Adipocyte (in vitro differentiated cells): ENCODE results near the gene ZNF770.

ENCODE experiments used
- DNase-seq: peaks from one replicate; pipeline ENCODE4 v3.0.0-alpha.2; 2015; ENCODE audit warnings: low read depth
- H3K27me3 ChIP-seq: replicated peaks from 2 replicates; pipeline ENCODE4 v1.7.0; 2013; ENCODE audit warnings: mild to moderate bottlenecking, low read length, moderate library complexity; ENCODE audit not compliant: control insufficient read depth, insufficient read depth
- H3K36me3 ChIP-seq: 2 replicates; pipeline ENCODE4 v1.7.0; 2013; ENCODE audit warnings: low read length, mild to moderate bottlenecking, moderate library complexity; ENCODE audit not compliant: control insufficient read depth, insufficient read depth, severe bottlenecking
- H3K4me1 ChIP-seq: 2 replicates; pipeline ENCODE4 v1.7.0; 2013; ENCODE audit warnings: mild to moderate bottlenecking, low read length, moderate library complexity; ENCODE audit not compliant: control insufficient read depth, insufficient read depth
- H3K4me3 ChIP-seq: 2 replicates; pipeline ENCODE4 v1.7.0; 2013; ENCODE audit warnings: mild to moderate bottlenecking, low read length, moderate library complexity
- H3K9ac ChIP-seq: 2 replicates; pipeline ENCODE4 v1.7.0; 2013; ENCODE audit warnings: mild to moderate bottlenecking, low read length, moderate library complexity
- H3K9me3 ChIP-seq: 2 replicates; pipeline ENCODE4 v1.7.0; 2013; ENCODE audit warnings: mild to moderate bottlenecking, low read length, moderate library complexity; ENCODE audit not compliant: control insufficient read depth

ZNF770 gene, protein sequence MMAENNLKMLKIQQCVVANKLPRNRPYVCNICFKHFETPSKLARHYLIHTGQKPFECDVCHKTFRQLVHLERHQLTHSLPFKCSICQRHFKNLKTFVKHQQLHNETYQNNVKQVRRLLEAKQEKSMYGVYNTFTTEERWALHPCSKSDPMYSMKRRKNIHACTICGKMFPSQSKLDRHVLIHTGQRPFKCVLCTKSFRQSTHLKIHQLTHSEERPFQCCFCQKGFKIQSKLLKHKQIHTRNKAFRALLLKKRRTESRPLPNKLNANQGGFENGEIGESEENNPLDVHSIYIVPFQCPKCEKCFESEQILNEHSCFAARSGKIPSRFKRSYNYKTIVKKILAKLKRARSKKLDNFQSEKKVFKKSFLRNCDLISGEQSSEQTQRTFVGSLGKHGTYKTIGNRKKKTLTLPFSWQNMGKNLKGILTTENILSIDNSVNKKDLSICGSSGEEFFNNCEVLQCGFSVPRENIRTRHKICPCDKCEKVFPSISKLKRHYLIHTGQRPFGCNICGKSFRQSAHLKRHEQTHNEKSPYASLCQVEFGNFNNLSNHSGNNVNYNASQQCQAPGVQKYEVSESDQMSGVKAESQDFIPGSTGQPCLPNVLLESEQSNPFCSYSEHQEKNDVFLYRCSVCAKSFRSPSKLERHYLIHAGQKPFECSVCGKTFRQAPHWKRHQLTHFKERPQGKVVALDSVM

GRCh38 chr15:34988027-34988902 is at the start of gene ZNF770:
ZNF770 (minus strand) TSS chr15:34988287; CDS start chr15:34983434, 4,853 bp downstream.
- Histone ChIP-seq H3K9me3 (no peaks in the 10 kb centered on the region), H3K36me3 (peaks cover 7% of the 10 kb centered on the region), H3K4me3 (peak within 1 kb of the TSS; percentile 97), H3K27me3 (no peaks in the 10 kb centered on the region), H3K4me1 (peaks cover 35% of the 10 kb centered on the region), H3K9ac (peak within 1 kb of the TSS; percentile 97)
- peak; percentile 88 for DNase-seq

- no peak for DNase-seq
- Histone ChIP-seq H3K9ac (no peak overlapping the region), H3K36me3 (no peaks in the 10 kb centered on the region), H3K27me3 (no peaks in the 10 kb centered on the region), H3K9me3 (no peaks in the 10 kb centered on the region), H3K4me1 (peaks cover 7% of the 10 kb centered on the region), H3K4me3 (no peak overlapping the region)
These were observed 40.3 kb upstream of the ZNF770 start for GRCh38 chr15:35028235-35028984.

- DNase-seq: peak; percentile 16
These were observed 35.7 kb upstream of the ZNF770 start for GRCh38 chr15:35023804-35024203.

DNA sequence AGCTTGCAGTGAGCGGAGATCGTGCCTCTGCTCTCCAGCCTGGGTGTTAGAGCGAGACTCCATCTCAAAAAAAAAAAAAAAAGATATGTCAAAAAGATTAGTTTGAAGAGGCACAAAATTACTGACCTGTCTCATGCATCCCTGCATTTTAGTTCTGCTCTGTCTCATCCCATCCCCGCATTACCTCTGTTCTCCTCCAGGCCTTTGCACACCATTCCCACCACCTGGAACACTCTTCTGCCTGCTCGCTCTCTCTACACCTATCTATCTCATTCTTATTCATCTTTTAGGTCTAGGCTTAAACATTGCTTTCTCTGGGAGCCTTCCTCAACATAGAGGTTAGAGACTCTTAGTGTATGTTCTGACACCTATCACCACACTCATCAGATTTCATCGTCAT is 32.9 kb upstream of the ZNF770 start:
- Histone ChIP-seq H3K36me3 (no peaks in the 10 kb centered on the region), H3K9ac (no peak overlapping the region), H3K4me1 (no peaks in the 10 kb centered on the region), H3K4me3 (no peak overlapping the region), H3K27me3 (no peaks in the 10 kb centered on the region), H3K9me3 (no peaks in the 10 kb centered on the region)
- DNase-seq: no peak

More at GRCh38 chr15:35023804-35024203, 35.7 kb upstream of the ZNF770 start:
- Histone ChIP-seq H3K9ac (no peak overlapping the region), H3K36me3 (no peaks in the 10 kb centered on the region), H3K9me3 (no peaks in the 10 kb centered on the region), H3K27me3 (no peaks in the 10 kb centered on the region), H3K4me3 (no peak overlapping the region), H3K4me1 (no peaks in the 10 kb centered on the region)

DNA sequence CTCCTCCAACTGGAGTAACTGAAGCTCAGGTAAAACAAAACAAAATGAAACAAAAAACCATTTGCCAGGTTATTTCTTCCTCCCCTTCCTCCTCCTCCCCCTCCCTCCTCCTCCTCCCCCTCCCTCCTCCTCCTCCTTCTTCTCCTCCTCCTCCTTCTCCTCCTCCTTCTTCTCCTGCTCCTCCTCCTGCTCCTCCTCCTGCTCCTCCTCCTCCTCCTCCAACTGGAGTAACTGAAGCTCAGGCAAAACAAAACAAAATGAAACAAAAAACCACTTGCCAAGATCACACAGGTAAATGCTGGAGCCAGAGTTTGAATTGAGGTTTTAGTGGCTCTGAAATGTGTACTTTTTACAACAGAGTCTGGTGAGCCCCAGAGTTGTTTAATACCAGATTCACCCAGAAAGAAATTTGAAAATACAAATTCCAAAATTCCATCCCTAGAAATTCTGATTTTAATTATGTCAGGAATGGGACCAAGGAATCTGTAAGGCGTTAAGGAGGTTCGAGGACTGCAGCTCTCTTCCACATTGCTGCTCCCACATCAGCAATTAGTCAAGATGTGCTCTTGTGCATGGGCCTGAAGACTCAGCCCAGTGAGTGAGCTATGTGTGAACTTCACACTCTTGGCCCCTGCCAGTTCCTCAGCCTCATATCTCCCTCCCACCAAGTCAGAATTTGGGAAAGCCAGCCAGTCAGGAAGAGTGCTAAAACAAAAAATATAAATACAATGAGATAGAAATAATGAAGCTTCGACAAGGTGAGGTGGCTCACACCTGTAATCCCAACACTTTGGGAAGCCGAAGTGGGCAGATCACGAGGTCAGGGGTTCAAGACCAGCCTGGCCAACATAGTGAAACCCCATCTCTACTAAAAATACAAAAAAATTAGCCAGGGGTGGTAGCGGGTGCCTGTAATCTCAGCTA is 31.6 kb upstream of the ZNF770 start:
- Histone ChIP-seq H3K9me3 (no peaks in the 10 kb centered on the region), H3K4me1 (no peaks in the 10 kb centered on the region), H3K27me3 (no peaks in the 10 kb centered on the region), H3K9ac (no peak overlapping the region), H3K36me3 (no peaks in the 10 kb centered on the region), H3K4me3 (no peak overlapping the region)
- peak; percentile 39 for DNase-seq

DNA sequence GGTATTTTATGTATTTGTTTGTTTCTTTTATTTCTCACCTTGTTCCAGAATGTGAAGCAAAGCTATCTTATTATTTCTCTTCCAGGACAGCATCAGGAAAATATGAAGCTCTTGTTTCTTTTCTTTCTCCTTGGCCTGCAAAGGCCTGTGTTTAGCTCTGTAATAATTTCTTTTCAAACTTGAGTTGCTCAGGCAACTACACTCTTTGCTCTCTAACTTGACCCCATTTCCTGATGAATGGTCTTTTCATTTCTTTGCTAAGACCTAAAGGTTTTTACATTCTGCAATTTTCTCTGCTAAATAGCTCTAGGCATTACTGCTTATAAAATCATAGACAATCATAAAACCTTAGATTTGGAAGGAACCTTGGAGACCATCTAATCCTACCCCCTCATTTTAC is 26.2 kb upstream of the ZNF770 start:
- Histone ChIP-seq H3K27me3 (no peaks in the 10 kb centered on the region), H3K4me1 (peaks cover 15% of the 10 kb centered on the region)

DNA sequence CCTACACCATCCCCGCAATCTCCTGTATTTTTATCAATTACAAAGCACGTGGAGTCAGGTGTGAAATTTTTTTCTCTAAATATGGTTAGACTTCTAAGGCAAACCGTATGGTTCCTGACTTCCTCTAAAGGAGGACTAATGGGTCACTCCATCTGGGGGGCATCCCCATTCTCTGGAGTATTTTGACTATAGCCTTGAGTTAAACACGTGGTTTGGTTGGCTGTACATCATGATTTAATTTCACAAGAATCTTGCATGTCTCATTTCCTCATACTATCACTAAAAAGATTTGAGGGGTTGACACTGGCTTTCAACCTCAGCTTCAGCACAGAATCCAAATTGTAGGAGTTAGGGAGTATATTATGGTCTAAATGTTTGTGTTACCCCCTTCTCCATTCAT is 25.3 kb upstream of the ZNF770 start:
- no peaks in the 10 kb centered on the region for H3K36me3 ChIP-seq
- H3K9me3 ChIP-seq: no peaks in the 10 kb centered on the region
- H3K27me3 ChIP-seq: no peaks in the 10 kb centered on the region
- DNase-seq: peak; percentile 24
- peaks cover 15% of the 10 kb centered on the region for H3K4me1 ChIP-seq
- no peak overlapping the region for H3K9ac ChIP-seq
- H3K4me3 ChIP-seq: no peak overlapping the region

More for the DNA sequence above, 26.2 kb upstream of the ZNF770 start:
- Histone ChIP-seq H3K9ac (no peak overlapping the region), H3K4me3 (no peak overlapping the region), H3K9me3 (no peaks in the 10 kb centered on the region), H3K36me3 (no peaks in the 10 kb centered on the region)
- no peak for DNase-seq

DNA sequence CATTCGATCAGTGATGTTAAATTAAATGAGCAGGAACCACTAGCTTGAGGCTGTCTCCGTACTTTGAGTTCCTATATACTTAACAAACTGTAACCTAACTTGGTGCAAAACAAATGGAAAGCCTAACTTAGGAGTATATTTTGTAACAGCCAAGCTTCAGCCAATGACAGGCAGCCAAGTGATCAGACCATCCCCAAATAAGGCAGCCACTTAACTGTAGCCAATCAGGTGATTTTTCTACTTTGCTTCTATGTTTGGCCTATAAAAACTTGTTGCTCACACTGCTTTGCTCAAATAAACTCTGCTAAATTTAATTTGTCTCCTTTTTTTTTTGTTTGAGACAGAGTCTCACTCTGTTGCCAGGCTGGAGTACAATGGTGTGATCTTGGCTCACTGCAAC is 19.3 kb upstream of the ZNF770 start:
- Histone ChIP-seq H3K36me3 (no peaks in the 10 kb centered on the region), H3K27me3 (no peaks in the 10 kb centered on the region), H3K9me3 (no peaks in the 10 kb centered on the region), H3K4me3 (no peak overlapping the region), H3K4me1 (no peaks in the 10 kb centered on the region), H3K9ac (no peak overlapping the region)
- DNase-seq: no peak

DNA sequence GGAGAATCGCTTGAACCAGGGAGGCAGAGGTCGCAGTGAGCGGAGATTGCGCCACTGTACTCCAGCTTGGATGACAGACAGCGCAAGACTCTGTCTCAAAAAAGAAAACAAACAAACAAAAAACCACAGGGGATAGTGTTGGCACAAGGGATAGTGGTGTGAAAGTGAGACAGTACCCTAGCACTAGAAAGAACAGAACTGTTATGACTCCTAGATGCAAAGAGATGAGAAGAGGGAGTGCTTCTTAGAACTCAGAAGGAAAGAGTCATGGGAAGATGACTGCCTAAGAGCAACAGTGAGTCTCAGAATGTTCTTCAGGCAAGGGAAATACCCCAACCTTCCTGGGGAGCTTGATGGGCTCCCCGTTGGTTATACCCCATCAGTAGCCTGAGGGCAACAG is 17.8 kb upstream of the ZNF770 start:
- DNase-seq: no peak
- Histone ChIP-seq H3K27me3 (no peaks in the 10 kb centered on the region), H3K4me3 (no peak overlapping the region), H3K4me1 (no peaks in the 10 kb centered on the region), H3K9ac (no peak overlapping the region), H3K36me3 (no peaks in the 10 kb centered on the region), H3K9me3 (no peaks in the 10 kb centered on the region)

DNA sequence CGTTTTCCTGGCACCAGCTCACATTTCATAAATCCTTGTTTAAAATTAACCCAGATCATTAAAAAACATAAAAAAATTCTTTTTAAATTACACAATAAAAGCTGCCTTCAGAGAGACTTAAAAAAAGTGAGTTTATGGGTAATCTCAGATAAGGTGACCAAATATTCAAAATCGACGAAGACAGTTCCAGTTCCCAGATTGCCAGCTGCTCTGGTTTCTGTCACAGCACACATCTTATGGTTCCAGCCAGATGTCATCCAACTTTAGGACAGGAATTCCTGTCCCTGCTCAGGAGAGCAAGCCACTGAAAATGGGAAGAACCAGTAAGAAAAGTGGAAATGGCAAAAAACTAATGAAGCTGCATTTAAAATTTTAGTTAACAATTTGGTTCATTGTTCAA is 15.8 kb upstream of the ZNF770 start:
- no peak for DNase-seq
- Histone ChIP-seq H3K4me3 (no peak overlapping the region), H3K27me3 (no peaks in the 10 kb centered on the region), H3K4me1 (peaks cover 4% of the 10 kb centered on the region), H3K36me3 (no peaks in the 10 kb centered on the region), H3K9ac (no peak overlapping the region), H3K9me3 (no peaks in the 10 kb centered on the region)
